ENCODE measurements around the gene C1orf185. TPM values are rescaled to one million over a fixed set of nuclear protein-coding genes. Genes with fewer than 3 reads are reported as not detected.
A peak's percentile ranks its signal among the peaks of the same experiment; 100 is the strongest.

Gene C1orf185
- total and polyA plus RNA-seq, 2 experiments from 2014 or later: not detected

DNA sequence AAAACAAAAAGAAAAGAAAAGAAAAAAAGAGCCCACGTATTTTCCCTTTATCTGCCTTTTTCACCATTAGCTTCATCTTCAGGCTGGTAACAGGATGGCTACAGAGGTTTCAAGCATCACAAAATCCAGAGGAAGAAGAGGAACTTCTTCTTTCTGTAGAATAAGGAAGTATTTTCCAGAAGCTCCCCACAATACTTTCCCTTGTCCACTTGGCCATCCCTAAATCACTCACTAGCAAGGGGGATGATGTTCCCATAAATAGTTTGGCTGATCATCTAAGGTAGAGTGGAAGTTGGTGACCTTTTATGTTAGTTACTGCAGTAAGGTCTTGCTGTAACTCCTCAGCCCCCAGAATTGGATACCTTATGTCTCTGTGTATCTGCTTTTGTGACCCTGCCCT is 88.9 kb downstream of the C1orf185 start:
- no peaks in the 10 kb centered on the region for H3K27me3 ChIP-seq
- TF ChIP-seq, protein P1, sequence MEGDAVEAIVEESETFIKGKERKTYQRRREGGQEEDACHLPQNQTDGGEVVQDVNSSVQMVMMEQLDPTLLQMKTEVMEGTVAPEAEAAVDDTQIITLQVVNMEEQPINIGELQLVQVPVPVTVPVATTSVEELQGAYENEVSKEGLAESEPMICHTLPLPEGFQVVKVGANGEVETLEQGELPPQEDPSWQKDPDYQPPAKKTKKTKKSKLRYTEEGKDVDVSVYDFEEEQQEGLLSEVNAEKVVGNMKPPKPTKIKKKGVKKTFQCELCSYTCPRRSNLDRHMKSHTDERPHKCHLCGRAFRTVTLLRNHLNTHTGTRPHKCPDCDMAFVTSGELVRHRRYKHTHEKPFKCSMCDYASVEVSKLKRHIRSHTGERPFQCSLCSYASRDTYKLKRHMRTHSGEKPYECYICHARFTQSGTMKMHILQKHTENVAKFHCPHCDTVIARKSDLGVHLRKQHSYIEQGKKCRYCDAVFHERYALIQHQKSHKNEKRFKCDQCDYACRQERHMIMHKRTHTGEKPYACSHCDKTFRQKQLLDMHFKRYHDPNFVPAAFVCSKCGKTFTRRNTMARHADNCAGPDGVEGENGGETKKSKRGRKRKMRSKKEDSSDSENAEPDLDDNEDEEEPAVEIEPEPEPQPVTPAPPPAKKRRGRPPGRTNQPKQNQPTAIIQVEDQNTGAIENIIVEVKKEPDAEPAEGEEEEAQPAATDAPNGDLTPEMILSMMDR (IDR thresholded peaks at IDR 0.05; ENCODE audit: low read depth, low read length): no peak
- H3K4me1 ChIP-seq (ENCODE audit: low read depth): no peaks in the 10 kb centered on the region
- no peak for DNase-seq (ENCODE audit: low read depth in 1 of 2, low spot score in 1 of 2)
- no peak overlapping the region for H3K4me3 ChIP-seq
- H3K36me3 ChIP-seq: no peaks in the 10 kb centered on the region
- H3K9me3 ChIP-seq (ENCODE audit: low read depth): no peaks in the 10 kb centered on the region
- H3K27ac ChIP-seq: no peak overlapping the region

DNA sequence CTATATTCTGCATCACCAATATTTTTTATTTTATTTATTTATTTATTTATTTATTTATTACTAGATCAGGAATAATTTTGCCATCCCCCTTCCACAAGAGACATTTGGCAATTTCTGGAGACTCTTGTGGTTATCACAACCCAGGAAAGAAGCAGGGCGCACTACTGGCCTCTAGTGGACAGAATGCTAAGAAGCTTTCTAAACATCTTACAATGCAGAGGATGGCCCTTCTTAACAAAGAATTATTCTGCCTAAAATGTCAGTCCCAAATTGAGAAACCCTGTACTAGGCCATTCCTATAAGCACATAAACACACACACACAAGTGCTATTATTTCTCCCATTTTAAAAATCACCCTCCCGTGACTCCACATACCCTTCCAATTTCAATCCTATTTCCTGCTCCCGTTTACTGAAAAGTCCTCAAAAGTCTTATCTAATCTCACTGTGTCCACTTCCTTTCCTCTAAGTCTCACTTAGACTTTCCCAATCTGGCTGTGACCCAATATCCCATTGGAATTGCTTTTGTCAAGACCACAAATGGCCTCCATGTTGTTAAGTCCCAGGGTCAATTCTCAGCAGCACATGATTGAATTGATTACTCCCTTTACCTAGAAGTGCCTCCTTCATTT is 90.3 kb downstream of the C1orf185 start:
- Histone ChIP-seq H3K9me3 (ENCODE audit: low read depth) (no peaks in the 10 kb centered on the region), H3K27me3 (no peaks in the 10 kb centered on the region), H3K4me3 (no peak overlapping the region), H3K4me1 (ENCODE audit: low read depth) (no peaks in the 10 kb centered on the region), H3K36me3 (no peaks in the 10 kb centered on the region), H3K27ac (no peak overlapping the region)
- TF ChIP-seq, protein P1 (IDR thresholded peaks at IDR 0.05; ENCODE audit: low read depth, low read length): peak; percentile 88
- DNase-seq (ENCODE audit: low read depth in 1 of 2, low spot score in 1 of 2): peak; percentile 85 to 93

DNA sequence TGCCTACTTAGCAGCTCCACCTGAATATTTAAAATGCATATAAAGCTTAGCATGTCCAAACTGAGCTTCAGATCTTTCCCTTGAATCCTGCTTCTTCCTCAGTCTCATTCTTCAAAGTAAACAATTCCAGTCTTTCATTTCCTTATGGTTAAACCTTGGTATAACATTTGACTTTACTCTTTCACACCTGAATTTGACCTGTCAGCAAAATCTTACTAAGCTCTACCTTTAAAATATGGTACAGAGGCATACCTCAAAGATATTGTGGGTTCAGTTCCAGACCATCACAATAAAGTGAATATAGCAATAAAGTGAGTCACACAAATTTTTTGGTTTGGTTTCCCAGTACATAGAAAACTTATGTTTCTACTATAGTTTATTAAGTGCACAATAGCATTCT is 91.5 kb downstream of the C1orf185 start:
- Histone ChIP-seq H3K27me3 (no peaks in the 10 kb centered on the region), H3K9me3 (ENCODE audit: low read depth) (no peaks in the 10 kb centered on the region), H3K4me1 (ENCODE audit: low read depth) (no peaks in the 10 kb centered on the region), H3K27ac (no peak overlapping the region), H3K4me3 (no peak overlapping the region), H3K36me3 (no peaks in the 10 kb centered on the region)
- TF ChIP-seq, protein P1 (IDR thresholded peaks at IDR 0.05; ENCODE audit: low read depth, low read length): no peak
- no peak for DNase-seq (ENCODE audit: low read depth in 1 of 2, low spot score in 1 of 2)

Other genes with a start within 250 kb of the C1orf185 start
- gene FAF1, start 142.0 kb upstream of the C1orf185 start, total RNA-seq: 20.3 and 24.3 TPM in 2 replicates
- gene FAF1, start 142.0 kb upstream of the C1orf185 start, polyA plus RNA-seq: 71.4 and 76.7 TPM in 2 replicates
- 0.39 and 5.5 TPM in 2 replicates for gene CDKN2C, start 132.0 kb upstream of the C1orf185 start, total RNA-seq
- 0.54 and 2.5 TPM in 2 replicates for gene CDKN2C, start 132.0 kb upstream of the C1orf185 start, polyA plus RNA-seq
- 58.8 and 78.3 TPM in 2 replicates for gene RNF11, start 134.0 kb downstream of the C1orf185 start, total RNA-seq
- 64.2 and 65.0 TPM in 2 replicates for gene RNF11, start 134.0 kb downstream of the C1orf185 start, polyA plus RNA-seq
- gene TTC39A, start 228.3 kb downstream of the C1orf185 start, total RNA-seq: 13.5 and 15.6 TPM in 2 replicates
- 8.1 and 11.4 TPM in 2 replicates for gene TTC39A, start 228.3 kb downstream of the C1orf185 start, polyA plus RNA-seq